ENCODE results near the gene PIEZO1.

- TF ChIP-seq CTCF (conservative IDR thresholded peaks at IDR 0.05 in 1 of 2, IDR thresholded peaks at IDR 0.05 in 1 of 2; ENCODE audit: low read depth in 1 of 2, low read length in 2 of 2) (no peak), EZH2 (IDR thresholded peaks at IDR 0.05; ENCODE audit: low read length, missing control alignments) (no peak)
Measured at GRCh38 chr16:88789594-88789993, 4.6 kb upstream of the PIEZO1 start.

Data from fibroblast of lung (primary cell).